H1 (cell line): ENCODE data around the gene NR2C2. TPM values are rescaled to one million over a fixed set of nuclear protein-coding genes. Genes with fewer than 3 reads are reported as not detected.

Source experiments
- CTCF ChIA-PET: fragments of 300-600 bp; sonication (Branson Sonifier 250); formaldehyde crosslinking; loops from one replicate; lab custom pipeline; 2021; ENCODE audit not compliant: partially characterized antibody; lab: Charles Lee
- POLR2A ChIA-PET: fragments of 300-600 bp; sonication (Branson Sonifier 250); formaldehyde crosslinking; loops from one replicate; lab custom pipeline; 2021; ENCODE audit warnings: inconsistent platforms; ENCODE audit not compliant: partially characterized antibody; lab: Charles Lee
- DNase-seq, 2 experiments: peaks; one replicate each; pipeline versions ENCODE4 v3.0.0 to v3.0.0-alpha.2; 2010 to 2022; ENCODE audit warnings: low spot score in 2 of 2, low read depth in 1 of 2, mixed read lengths in 1 of 2
- FAIRE-seq: peaks from 2 replicates; lab custom pipeline; 2011; peaks lifted over from hg19 to GRCh38; lab: Jason Lieb, UNC
- H2AFZ ChIP-seq: 2 replicates; pipeline ENCODE4 v1.8.1; 2012; ENCODE audit warnings: low read length, inconsistent platforms
- H2AK5ac ChIP-seq: 2 replicates; pipeline ENCODE4 v1.6.1; 2013; ENCODE audit warnings: low read depth, low read length
- H2BK120ac ChIP-seq: replicated peaks from 2 replicates; pipeline ENCODE3; 2013; ENCODE audit warnings: low read depth, low read length, inconsistent platforms
- H2BK12ac ChIP-seq: 2 replicates; pipeline ENCODE4 v1.6.1; 2013; ENCODE audit warnings: low read depth, low read length
- H2BK15ac ChIP-seq: 2 replicates; pipeline ENCODE4 v1.6.1; 2013; ENCODE audit warnings: low read length
- H2BK20ac ChIP-seq: 2 replicates; pipeline ENCODE4 v1.6.1; 2013; ENCODE audit warnings: low read length
- H2BK5ac ChIP-seq: 2 replicates; pipeline ENCODE4 v1.6.1; 2013; ENCODE audit warnings: low read depth, low read length
- H3K14ac ChIP-seq: 2 replicates; pipeline ENCODE4 v1.6.1; 2013; ENCODE audit warnings: inconsistent platforms; ENCODE audit not compliant: insufficient read length
- H3K18ac ChIP-seq: 2 replicates; pipeline ENCODE4 v1.6.1; 2013; ENCODE audit warnings: low read length; ENCODE audit errors: extremely low read depth
- H3K23ac ChIP-seq: 2 replicates; pipeline ENCODE4 v1.6.1; 2013; ENCODE audit warnings: inconsistent platforms; ENCODE audit not compliant: insufficient read length
- H3K23me2 ChIP-seq: 2 replicates; pipeline ENCODE4 v1.6.1; 2013; ENCODE audit warnings: low read depth, low read length
- H3K27ac ChIP-seq: 2 replicates; pipeline ENCODE4 v1.6.1; 2011; ENCODE audit warnings: low read depth, low read length, inconsistent platforms
- H3K27me3 ChIP-seq, 4 experiments: replicated peaks in 1 of 4; 1 replicate in 1 of 4; 2 replicates in 3 of 4; pipeline versions ENCODE4 v1.6.1 to v1.8.1; 2011 to 2013; ENCODE audit warnings: low read length in 3 of 4, mild to moderate bottlenecking in 3 of 4, inconsistent platforms in 2 of 4, mixed read lengths in 2 of 4, moderate library complexity in 1 of 4; ENCODE audit not compliant: control insufficient read depth in 3 of 4, insufficient read depth in 3 of 4; ENCODE audit errors: extremely low read depth in 1 of 4
- H3K36me3 ChIP-seq, 4 experiments: 2 replicates each; pipeline versions ENCODE4 v1.6.1 to v1.8.1; 2011 to 2013; ENCODE audit warnings: mild to moderate bottlenecking in 4 of 4, low read length in 3 of 4, moderate library complexity in 2 of 4, control low read depth in 1 of 4, inconsistent platforms in 1 of 4; ENCODE audit not compliant: insufficient read depth in 4 of 4, control insufficient read depth in 2 of 4
- H3K4ac ChIP-seq: replicated peaks from 2 replicates; pipeline ENCODE3; 2013; ENCODE audit warnings: low read length, low read depth, mixed read lengths, inconsistent platforms; ENCODE audit not compliant: insufficient read length
- H3K4me1 ChIP-seq, 4 experiments: replicated peaks in 1 of 4; 1 replicate in 1 of 4; 2 replicates in 3 of 4; pipeline versions ENCODE4 v1.6.1 to v1.8.1; 2011 to 2013; ENCODE audit warnings: low read length in 3 of 4, inconsistent platforms in 2 of 4, mixed read lengths in 1 of 4; ENCODE audit not compliant: insufficient read depth in 4 of 4, control insufficient read depth in 3 of 4
- H3K4me2 ChIP-seq, 2 experiments: 2 replicates each; pipeline versions ENCODE4 v1.6.1 to v1.8.1; 2011 to 2013; ENCODE audit warnings: low read depth in 2 of 2, low read length in 2 of 2, control low read depth in 1 of 2, inconsistent platforms in 1 of 2, mild to moderate bottlenecking in 1 of 2; ENCODE audit not compliant: insufficient read depth in 1 of 2
- H3K4me3 ChIP-seq, 4 experiments: fragments of 200-600, 300-600 bp in 1 of 4; sonication (generic), shearing (Covaris generic), sonication (Bioruptor Twin) in 1 of 4; 2 replicates each; pipeline versions ENCODE4 v1.5.1 to v1.8.1; 2011 to 2016; ENCODE audit warnings: low read length in 4 of 4, low read depth in 3 of 4, control low read depth in 2 of 4, inconsistent platforms in 2 of 4, mild to moderate bottlenecking in 2 of 4, mixed read lengths in 1 of 4, moderate library complexity in 1 of 4; ENCODE audit not compliant: insufficient read depth in 2 of 4; ENCODE audit errors: extremely low read depth in 1 of 4
- H3K56ac ChIP-seq: replicated peaks from 2 replicates; pipeline ENCODE3; 2013; ENCODE audit warnings: low read depth, mild to moderate bottlenecking, mixed read lengths, low read length, inconsistent platforms; ENCODE audit not compliant: insufficient read length
- H3K79me1 ChIP-seq: 2 replicates; pipeline ENCODE4 v1.6.1; 2013; ENCODE audit warnings: low read depth, low read length, control low read depth
- H3K79me2 ChIP-seq, 2 experiments: 2 replicates each; pipeline versions ENCODE4 v1.6.1 to v1.8.1; 2012 to 2013; ENCODE audit warnings: low read length in 2 of 2, mild to moderate bottlenecking in 2 of 2, inconsistent platforms in 1 of 2; ENCODE audit not compliant: insufficient read depth in 2 of 2, control insufficient read depth in 1 of 2
- H3K9ac ChIP-seq, 4 experiments: replicated peaks in 1 of 4; 1 replicate in 1 of 4; 2 replicates in 3 of 4; pipeline versions ENCODE4 v1.6.1 to v1.8.1; 2011 to 2013; ENCODE audit warnings: low read depth in 3 of 4, low read length in 3 of 4, control low read depth in 2 of 4, mild to moderate bottlenecking in 2 of 4, moderate library complexity in 2 of 4, inconsistent platforms in 1 of 4; ENCODE audit errors: extremely low read depth in 1 of 4
- H3K9me3 ChIP-seq, 2 experiments: 2 replicates each; pipeline versions ENCODE4 v1.6.1 to v1.8.1; 2012 to 2013; ENCODE audit warnings: mild to moderate bottlenecking in 2 of 2, moderate library complexity in 2 of 2, control low read depth in 1 of 2, inconsistent platforms in 1 of 2, low read depth in 1 of 2, low read length in 1 of 2, mixed read lengths in 1 of 2; ENCODE audit not compliant: insufficient read depth in 2 of 2
- H4K20me1 ChIP-seq, 2 experiments: replicated peaks in 1 of 2; 2 replicates each; pipeline versions ENCODE3 to v1.8.1; 2011 to 2013; ENCODE audit warnings: inconsistent platforms in 2 of 2, low read length in 2 of 2, mild to moderate bottlenecking in 1 of 2; ENCODE audit not compliant: insufficient read depth in 2 of 2, control insufficient read depth in 1 of 2
- H4K5ac ChIP-seq: 2 replicates; pipeline ENCODE4 v1.6.1; 2013; ENCODE audit warnings: low read length, low read depth, mixed read lengths, inconsistent platforms; ENCODE audit not compliant: insufficient read length
- H4K8ac ChIP-seq: 2 replicates; pipeline ENCODE4 v1.8.0; 2013; ENCODE audit warnings: mild to moderate bottlenecking, moderate library complexity, low read length, inconsistent platforms; ENCODE audit not compliant: insufficient read depth; ENCODE audit errors: extremely low read depth
- H4K91ac ChIP-seq: replicated peaks from 2 replicates; pipeline ENCODE3; 2013; ENCODE audit warnings: low read length, mixed read lengths, inconsistent platforms; ENCODE audit not compliant: insufficient read length
- FOSL1 ChIP-seq: IDR thresholded peaks from 2 replicates; pipeline ENCODE4 v1.6.1; 2011; ENCODE audit warnings: mild to moderate bottlenecking, low read depth, low read length, moderate library complexity; ENCODE audit not compliant: insufficient read depth
- RAD21 ChIP-seq, 2 experiments: IDR thresholded peaks in 1 of 2; conservative IDR thresholded peaks in 1 of 2; 2 replicates each; pipeline ENCODE4 v1.6.1; 2011; ENCODE audit warnings: low read depth in 2 of 2, low read length in 2 of 2, improper control_type of control experiment in 1 of 2, inconsistent platforms in 1 of 2, mild to moderate bottlenecking in 1 of 2, moderate library complexity in 1 of 2
- WGBS, 2 experiments: shearing (Covaris generic) in 1 of 2; methylation state at CpG; one replicate each; pipeline versions ENCODE4 v1.1.6 to v1.1.7; 2013 to 2015; ENCODE audit warnings: low lambda C conversion rate in 2 of 2, mixed read lengths in 2 of 2, inconsistent platforms in 1 of 2, low coverage in 1 of 2, missing lambda C conversion rate in 1 of 2; ENCODE audit not compliant: insufficient replicate concordance in 2 of 2, insufficient coverage in 1 of 2, insufficient read length in 1 of 2; ENCODE audit errors: extremely low coverage in 1 of 2, missing lambda C conversion rate in 1 of 2; 5-methylcytosine and 5-hydroxymethylcytosine counted together
- polyA plus RNA-seq, 7 experiments: library from polyadenylated mRNA; depleted of rRNA in 3 of 7; stranded (reverse) in 5 of 7; unstranded in 2 of 7; fragments of >200 nt in 5 of 7; fragments of 200-250 nt in 2 of 7; gene quantifications; 1 replicate in 5 of 7; 2 replicates in 1 of 7; 4 replicates in 1 of 7; pipeline versions ENCODE4 v1.2.1 to v1.2.3, GENCODE V29; 2011 to 2013; ENCODE audit warnings: missing spikeins in 2 of 7, mixed read lengths in 2 of 7
- total RNA-seq: library from RNA; stranded (reverse); fragmentation: NEBNext Ultra II Directional; extraction: Animal tissue kit (Norgen Biotek cat#: 25700); gene quantifications from 2 replicates; pipeline ENCODE4 v1.2.1, GENCODE V29; 2021

The NR2C2 gene
- total and polyA plus RNA-seq, 2 of the 8 experiments (the other 6 are each of a cell fraction or from before 2014, with no cell fraction given): 16.6 to 44.4 TPM

DNA sequence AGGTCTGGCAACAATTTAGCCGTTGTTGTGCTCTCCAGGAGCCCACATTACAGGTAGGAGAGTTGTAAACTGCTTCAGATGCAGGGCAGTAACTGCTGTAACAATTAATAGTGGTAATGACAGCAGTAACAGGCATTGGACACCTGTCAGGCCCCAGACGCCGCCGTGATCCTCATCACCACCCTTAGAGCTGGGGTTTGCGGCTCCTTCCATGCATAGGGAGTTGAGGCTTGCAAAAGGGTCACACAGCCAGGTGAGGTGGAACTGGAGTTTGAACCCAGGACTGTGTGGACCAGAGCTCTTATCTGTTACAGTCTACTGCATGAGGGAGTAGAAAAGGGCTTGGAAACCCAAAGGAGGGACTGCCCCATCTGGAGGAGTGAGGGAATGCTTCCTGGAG, 26.8 kb upstream of the NR2C2 start:
- POLR2A ChIA-PET: interaction anchor here (0.9 to 1.3 kb wide), 3 partner anchors 130 to 246 kb away, joined by 3 to 5 read pairs (median 3); no protein-coding TSS in a partner anchor

More for the DNA sequence above, 26.8 kb upstream of the NR2C2 start:
- peak in 1 of 2 experiments; percentile 20; a peak in 2 of 4 replicates for TF ChIP-seq RAD21 (IDR thresholded peaks at IDR 0.05 in 1 of 2, conservative IDR thresholded peaks at IDR 0.05 in 1 of 2; ENCODE audit: low read depth in 2 of 2, low read length in 2 of 2)
- no peak for TF ChIP-seq FOSL1
- TF ChIP-seq, all 59 proteins: peak for 1
- Histone ChIP-seq H3K27me3 (no peaks in the 10 kb centered on the region), H3K56ac (no peak overlapping the region), H3K36me3 (no peaks in the 10 kb centered on the region), H2BK12ac (no peak overlapping the region), H4K8ac (no peak overlapping the region), H3K4me3 (no peak overlapping the region), H3K79me1 (no peaks in the 10 kb centered on the region), H2BK15ac (no peak overlapping the region), H3K23me2 (no peaks in the 10 kb centered on the region), H3K4me2 (no peak overlapping the region), H2AK5ac (no peak overlapping the region), H4K20me1 (peaks cover 0 to 2% of the 10 kb centered on the region in 2 experiments), H4K91ac (no peak overlapping the region), H3K27ac (no peak overlapping the region), H3K9me3 (no peaks in the 10 kb centered on the region), H3K79me2 (no peaks in the 10 kb centered on the region), H4K5ac (no peak overlapping the region), H2BK120ac (no peak overlapping the region), H3K9ac (no peak overlapping the region), H3K23ac (no peak overlapping the region), H3K14ac (no peak overlapping the region), H3K4ac (no peak overlapping the region), H3K18ac (no peak overlapping the region), H3K4me1 (peaks cover 0 to 9% (median 1%) of the 10 kb centered on the region in 4 experiments; a peak in 4 of 7 replicates), H2BK20ac (no peak overlapping the region), H2AFZ (0 out of 2 replicates have a peak overlapping the region, but pooled peaks have one; percentile 48), H2BK5ac (no peak overlapping the region)
- CTCF ChIA-PET: interaction anchor here (0.7 to 21.0 kb wide), 48 partner anchors 10 to 415 kb away, joined by 3 to 337 read pairs (median 4); partner anchors contain the start of gene C3orf20
- 84% methylated on average over 5 of the region's 5 CpGs; no CpG with 5 or more reads in 1 of the 2 experiments for WGBS, 2 experiments
- DNase-seq: no peak
- FAIRE-seq: no peak
